CD14-positive monocyte (primary cell): ENCODE measurements around the gene OSTF1. TPM values are rescaled to one million over a fixed set of nuclear protein-coding genes. Genes with fewer than 3 reads are reported as not detected.
A peak's percentile ranks its signal among the peaks of the same experiment; 100 is the strongest.

Experiments
- DNase-seq, 3 donors: peaks; one replicate each; pipeline ENCODE4 v3.0.0-alpha.2; 2011 to 2022
- H2AFZ ChIP-seq: 2 replicates; pipeline ENCODE4 v1.6.0; 2012; ENCODE audit warnings: mild to moderate bottlenecking, low read depth, low read length, inconsistent platforms; ENCODE audit not compliant: insufficient read depth, poor library complexity, severe bottlenecking
- H3K27ac ChIP-seq, 2 donors: 1 replicate in 1 of 2; 2 replicates in 1 of 2; pipeline ENCODE4 v1.5.1; 2012 to 2013; ENCODE audit warnings: low read length in 2 of 2, control low read depth in 1 of 2, inconsistent platforms in 1 of 2, low read depth in 1 of 2, mild to moderate bottlenecking in 1 of 2
- H3K27me3 ChIP-seq, 2 donors: one replicate each; pipeline versions ENCODE4 v1.6.0 to v1.6.1; 2011 to 2013; ENCODE audit warnings: low read length in 2 of 2; ENCODE audit not compliant: control insufficient read depth in 2 of 2, insufficient read depth in 2 of 2
- H3K36me3 ChIP-seq, 2 donors: replicated peaks in 1 of 2; 1 replicate in 1 of 2; 2 replicates in 1 of 2; pipeline versions ENCODE4 v1.5.1 to v1.6.1; 2012 to 2013; ENCODE audit warnings: low read length in 2 of 2, control low read depth in 1 of 2, inconsistent platforms in 1 of 2, mild to moderate bottlenecking in 1 of 2; ENCODE audit not compliant: insufficient read depth in 2 of 2, control insufficient read depth in 1 of 2
- H3K4me1 ChIP-seq, 2 donors: 1 replicate in 1 of 2; 2 replicates in 1 of 2; pipeline versions ENCODE4 v1.5.1 to v1.6.1; 2012 to 2013; ENCODE audit warnings: low read length in 2 of 2, control low read depth in 1 of 2, inconsistent platforms in 1 of 2, mild to moderate bottlenecking in 1 of 2, moderate library complexity in 1 of 2; ENCODE audit not compliant: insufficient read depth in 2 of 2, control insufficient read depth in 1 of 2
- H3K4me2 ChIP-seq: replicated peaks from 2 replicates; pipeline ENCODE3; 2012; ENCODE audit warnings: low read length, moderate library complexity, mild to moderate bottlenecking; ENCODE audit not compliant: poor library complexity, severe bottlenecking; ENCODE audit errors: extremely low read depth
- H3K4me3 ChIP-seq, 3 experiments: fragments of 200-600 bp in 1 of 3; sonication (generic) in 1 of 3; replicated peaks in 1 of 3; 1 replicate in 2 of 3; 2 replicates in 1 of 3; pipeline ENCODE4 v1.5.1; 2011 to 2013; ENCODE audit warnings: low read length in 3 of 3, mild to moderate bottlenecking in 3 of 3, control low read depth in 2 of 3, low read depth in 2 of 3, inconsistent platforms in 1 of 3, moderate library complexity in 1 of 3
- H3K79me2 ChIP-seq: 2 replicates; pipeline ENCODE4 v1.6.0; 2012; ENCODE audit warnings: mild to moderate bottlenecking, control low read depth, inconsistent platforms, low read length, moderate library complexity; ENCODE audit not compliant: insufficient read depth
- H3K9ac ChIP-seq: 2 replicates; pipeline ENCODE4 v1.6.0; 2017; ENCODE audit warnings: low read length, mild to moderate bottlenecking; ENCODE audit not compliant: insufficient read depth, poor library complexity, severe bottlenecking
- H3K9me3 ChIP-seq, 2 donors: replicated peaks in 1 of 2; 1 replicate in 1 of 2; 2 replicates in 1 of 2; pipeline versions ENCODE4 v1.5.1 to v1.6.1; 2012 to 2013; ENCODE audit warnings: low read length in 2 of 2, control low read depth in 1 of 2; ENCODE audit not compliant: control insufficient read depth in 1 of 2, insufficient read depth in 1 of 2
- H4K20me1 ChIP-seq: 2 replicates; pipeline ENCODE4 v1.6.0; 2012; ENCODE audit warnings: mild to moderate bottlenecking, low read length, control low read depth, moderate library complexity; ENCODE audit not compliant: insufficient read depth
- H3K27ac Mint-ChIP-seq, 7 donors: one replicate each; pipeline ENCODE4 v1.8.0; 2020; ENCODE audit warnings: mild to moderate bottlenecking in 7 of 7, mixed read lengths in 7 of 7, moderate library complexity in 6 of 7, inconsistent platforms in 2 of 7
- H3K27me3 Mint-ChIP-seq, 3 donors: one replicate each; pipeline ENCODE4 v1.8.0; 2021 to 2022; ENCODE audit warnings: low read depth in 3 of 3, mild to moderate bottlenecking in 3 of 3, mixed read lengths in 3 of 3, moderate library complexity in 3 of 3, inconsistent platforms in 1 of 3
- H3K36me3 Mint-ChIP-seq, 2 donors: one replicate each; pipeline ENCODE4 v1.8.0; 2020; ENCODE audit warnings: mixed read lengths in 2 of 2, inconsistent platforms in 1 of 2, mild to moderate bottlenecking in 1 of 2
- H3K4me1 Mint-ChIP-seq: one replicate; pipeline ENCODE4 v1.8.0; 2020; ENCODE audit warnings: mild to moderate bottlenecking, mixed read lengths
- H3K4me3 Mint-ChIP-seq, 2 donors: one replicate each; pipeline ENCODE4 v1.8.0; 2020; ENCODE audit warnings: mild to moderate bottlenecking in 2 of 2, mixed read lengths in 2 of 2, moderate library complexity in 1 of 2
- H3K9me3 Mint-ChIP-seq, 7 donors: one replicate each; pipeline ENCODE4 v1.8.0; 2020 to 2022; ENCODE audit warnings: mixed read lengths in 7 of 7, mild to moderate bottlenecking in 6 of 7, moderate library complexity in 6 of 7, inconsistent platforms in 2 of 7
- WGBS: methylation state at CpG from one replicate; pipeline ENCODE4 v1.1.5; 2013; ENCODE audit warnings: missing lambda C conversion rate; ENCODE audit not compliant: insufficient coverage; 5-methylcytosine and 5-hydroxymethylcytosine counted together
- intact Hi-C, 2 donors: fragments of 100-400 bp; cut with micrococcal nuclease; formaldehyde crosslinking; loops; one replicate each; pipeline versions ENCODE4 v1.15.0 to v1.15.1; 2023
- polyA plus RNA-seq, 3 donors: library from polyadenylated mRNA; depleted of rRNA in 1 of 3; unstranded in 2 of 3; stranded (reverse) in 1 of 3; fragments of 300-500 nt in 2 of 3; fragments of >200 nt in 1 of 3; fragmentation: Illumina TruSeq in 2 of 3; gene quantifications; 1 replicate in 2 of 3; 2 replicates in 1 of 3; pipeline ENCODE4 v1.2.3, GENCODE V29; 2012 to 2021
- TF ChIP-seq, protein P1 (sequence below): fragments of 200-600 bp; IDR thresholded peaks from one replicate; pipeline ENCODE4 v1.8.0; 2022; ENCODE audit warnings: antibody characterized with exemption, mild to moderate bottlenecking

The OSTF1 gene
- polyA plus RNA-seq, 3 donors = 59.8 to 296 (median 240) TPM

DNA sequence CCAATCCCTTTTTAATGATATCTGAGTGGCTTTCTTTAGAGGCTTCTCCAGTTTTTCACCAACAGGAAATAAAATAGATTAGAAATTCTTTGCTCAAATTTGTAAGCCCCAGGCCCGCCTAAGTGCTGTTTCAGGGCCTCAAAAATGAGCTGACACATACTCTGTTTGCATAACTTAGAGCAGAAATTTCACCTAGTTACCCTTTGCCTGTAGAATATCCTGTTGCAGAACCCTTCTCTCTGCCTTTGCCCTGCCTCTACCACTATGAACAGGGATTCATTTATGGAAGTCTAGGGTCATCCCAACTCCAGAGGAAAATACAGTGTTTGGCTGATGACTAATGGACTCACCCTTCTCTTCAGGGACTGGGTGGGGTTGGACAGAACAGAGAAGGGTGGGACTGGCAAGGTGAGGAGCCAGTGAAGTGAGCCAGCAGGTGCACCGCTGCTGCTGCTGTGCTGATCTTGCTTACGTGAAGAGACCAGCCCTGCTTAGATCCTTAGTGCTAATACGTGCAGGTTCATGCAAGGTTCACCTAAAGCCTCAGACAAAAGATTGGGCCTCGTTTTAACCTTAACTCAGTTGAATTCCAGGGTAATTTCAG, 22.8 kb downstream of the OSTF1 start:
- TF ChIP-seq, protein P1, sequence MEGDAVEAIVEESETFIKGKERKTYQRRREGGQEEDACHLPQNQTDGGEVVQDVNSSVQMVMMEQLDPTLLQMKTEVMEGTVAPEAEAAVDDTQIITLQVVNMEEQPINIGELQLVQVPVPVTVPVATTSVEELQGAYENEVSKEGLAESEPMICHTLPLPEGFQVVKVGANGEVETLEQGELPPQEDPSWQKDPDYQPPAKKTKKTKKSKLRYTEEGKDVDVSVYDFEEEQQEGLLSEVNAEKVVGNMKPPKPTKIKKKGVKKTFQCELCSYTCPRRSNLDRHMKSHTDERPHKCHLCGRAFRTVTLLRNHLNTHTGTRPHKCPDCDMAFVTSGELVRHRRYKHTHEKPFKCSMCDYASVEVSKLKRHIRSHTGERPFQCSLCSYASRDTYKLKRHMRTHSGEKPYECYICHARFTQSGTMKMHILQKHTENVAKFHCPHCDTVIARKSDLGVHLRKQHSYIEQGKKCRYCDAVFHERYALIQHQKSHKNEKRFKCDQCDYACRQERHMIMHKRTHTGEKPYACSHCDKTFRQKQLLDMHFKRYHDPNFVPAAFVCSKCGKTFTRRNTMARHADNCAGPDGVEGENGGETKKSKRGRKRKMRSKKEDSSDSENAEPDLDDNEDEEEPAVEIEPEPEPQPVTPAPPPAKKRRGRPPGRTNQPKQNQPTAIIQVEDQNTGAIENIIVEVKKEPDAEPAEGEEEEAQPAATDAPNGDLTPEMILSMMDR = no peak
- no peaks in the 10 kb centered on the region for H3K9me3 ChIP-seq
- Mint-ChIP-seq H3K4me3 (no peak overlapping the region), H3K9me3 (no peaks in the 10 kb centered on the region), H3K27ac (peak overlapping the region; percentile 46 to 89 (median 79)), H3K27me3 (no peaks in the 10 kb centered on the region), H3K4me1 (peaks cover 49% of the 10 kb centered on the region), H3K36me3 (peaks cover 0 to 16% of the 10 kb centered on the region in 2 donors)
- no peak overlapping the region for H3K4me2 ChIP-seq
- H3K27ac ChIP-seq = peak overlapping the region; percentile 22 to 63
- H3K4me1 ChIP-seq = peaks cover 19 to 33% of the 10 kb centered on the region in 2 donors
- intact Hi-C loops = no loop called here
- peaks cover 99% of the 10 kb centered on the region for H3K79me2 ChIP-seq
- 94% methylated on average over 3 of the region's 5 CpGs for WGBS
- no peaks in the 10 kb centered on the region for H3K27me3 ChIP-seq
- no peak overlapping the region for H3K9ac ChIP-seq
- H3K36me3 ChIP-seq = peaks cover 0 to 8% of the 10 kb centered on the region in 2 donors
- no peak overlapping the region for H3K4me3 ChIP-seq
- H4K20me1 ChIP-seq = peaks cover 99% of the 10 kb centered on the region
- peak in 1 of 3 donors; percentile 10 for DNase-seq
- H2AFZ ChIP-seq = no peak overlapping the region

GRCh38 chr9:75112789-75113188, 24.5 kb downstream of the OSTF1 start:
- peaks cover 99% of the 10 kb centered on the region for H3K79me2 ChIP-seq
- no peaks in the 10 kb centered on the region for H3K9me3 ChIP-seq
- TF ChIP-seq, protein P1 = no peak
- no peak overlapping the region for H3K4me3 Mint-ChIP-seq
- no peak overlapping the region for H3K9ac ChIP-seq
- no peak for DNase-seq
- peaks cover 99% of the 10 kb centered on the region for H4K20me1 ChIP-seq
- peaks cover 51% of the 10 kb centered on the region for H3K4me1 Mint-ChIP-seq
- H3K36me3 Mint-ChIP-seq = peaks cover 4 to 15% of the 10 kb centered on the region in 2 donors
- peaks cover 0 to 2% (median 0%) of the 10 kb centered on the region in 7 donors for H3K9me3 Mint-ChIP-seq
- H3K36me3 ChIP-seq = peaks cover 8 to 16% of the 10 kb centered on the region in 2 donors
- intact Hi-C loops = no loop called here
- peaks cover 20 to 40% of the 10 kb centered on the region in 2 donors for H3K4me1 ChIP-seq
- no peak overlapping the region for H3K4me2 ChIP-seq
- H2AFZ ChIP-seq = no peak overlapping the region
- H3K27me3 Mint-ChIP-seq = no peaks in the 10 kb centered on the region
- H3K27ac ChIP-seq = peak overlapping the region in 1 of 2 donors; percentile 51
- peak overlapping the region in 3 of 7 donors; percentile 40 to 69 (median 59) for H3K27ac Mint-ChIP-seq
- WGBS = no CpG with 5 or more reads among the region's 4 CpGs
- H3K27me3 ChIP-seq = no peaks in the 10 kb centered on the region
- no peak overlapping the region for H3K4me3 ChIP-seq
